SIG-M5 (cell line): ENCODE measurements around the gene DHX58.

Experiments used
- DNase-seq: peaks from one replicate; lab custom pipeline; 2025; lab: John Stamatoyannopoulos, UW

The DHX58 gene

GRCh38 chr17:42087042-42087701 lies 25.3 kb downstream of the DHX58 start:
- DNase-seq, result no peak

- no peak for DNase-seq
These were observed 30.9 kb downstream of the DHX58 start for GRCh38 chr17:42081516-42082129.

GRCh38 chr17:42079541-42079940 lies 33.0 kb downstream of the DHX58 start:
- DNase-seq, result no peak

GRCh38 chr17:42078396-42079043 lies 34.0 kb downstream of the DHX58 start:
- DNase-seq, result no peak

GRCh38 chr17:42077755-42078154 lies 34.8 kb downstream of the DHX58 start:
- DNase-seq, result no peak

GRCh38 chr17:42076797-42077559 lies 35.5 kb downstream of the DHX58 start:
- DNase-seq, result no peak

GRCh38 chr17:42075789-42076188 lies 36.7 kb downstream of the DHX58 start:
- DNase-seq, result no peak

- DNase-seq, result no peak
These were observed 40.0 kb downstream of the DHX58 start for GRCh38 chr17:42072323-42073187.

GRCh38 chr17:42071810-42072209 lies 40.7 kb downstream of the DHX58 start:
- no peak for DNase-seq

- no peak for DNase-seq
These were observed 43.5 kb downstream of the DHX58 start for GRCh38 chr17:42068979-42069378.

GRCh38 chr17:42067371-42068091 lies 45.0 kb downstream of the DHX58 start:
- no peak for DNase-seq

- no peak for DNase-seq
These were observed 47.3 kb downstream of the DHX58 start for GRCh38 chr17:42065201-42065600.

GRCh38 chr17:42062681-42063080 lies 49.8 kb downstream of the DHX58 start:
- no peak for DNase-seq

- no peak for DNase-seq
These were observed 50.6 kb downstream of the DHX58 start for GRCh38 chr17:42061646-42062487.

- no peak for DNase-seq
These were observed 52.3 kb downstream of the DHX58 start for GRCh38 chr17:42060231-42060630.

GRCh38 chr17:42059815-42060214 lies 52.7 kb downstream of the DHX58 start:
- DNase-seq, result no peak

- no peak for DNase-seq
These were observed 54.5 kb downstream of the DHX58 start for GRCh38 chr17:42058063-42058462.

- no peak for DNase-seq
These were observed 55.9 kb downstream of the DHX58 start for GRCh38 chr17:42056635-42057034.

- no peak for DNase-seq
These were observed 57.0 kb downstream of the DHX58 start for GRCh38 chr17:42055496-42055895.

- no peak for DNase-seq
These were observed 57.5 kb downstream of the DHX58 start for GRCh38 chr17:42055027-42055426.
